Trophoblast cell (in vitro differentiated cells and primary cell): Measurements from ENCODE around the gene TRIM67.
"Not testable (repeated sequence)": the region's sequence is repeated elsewhere in the genome, so short reads cannot be mapped to it uniquely, and the experiment has no call there.

Experiments used
- DNase-seq, 2 donors: peaks; one replicate each; pipeline ENCODE4 v3.0.0-alpha.2; 2016
- H2AFZ ChIP-seq: 2 replicates; pipeline ENCODE4 v1.6.1; 2013; ENCODE audit warnings: low read length, moderate library complexity, mild to moderate bottlenecking; ENCODE audit not compliant: insufficient read depth, poor library complexity
- H2AK5ac ChIP-seq: 2 replicates; pipeline ENCODE4 v1.6.1; 2013; ENCODE audit warnings: mild to moderate bottlenecking, low read length
- H2BK120ac ChIP-seq: 2 replicates; pipeline ENCODE4 v1.6.1; 2013; ENCODE audit warnings: low read length, mild to moderate bottlenecking, moderate library complexity; ENCODE audit not compliant: insufficient read depth, poor library complexity
- H2BK12ac ChIP-seq: 2 replicates; pipeline ENCODE4 v1.6.1; 2013; ENCODE audit warnings: mild to moderate bottlenecking, low read length, moderate library complexity
- H2BK5ac ChIP-seq: 2 replicates; pipeline ENCODE4 v1.6.1; 2013; ENCODE audit warnings: low read length, low read depth, moderate library complexity, mild to moderate bottlenecking; ENCODE audit not compliant: poor library complexity
- H3K14ac ChIP-seq: 2 replicates; pipeline ENCODE4 v1.6.1; 2013; ENCODE audit warnings: mild to moderate bottlenecking, low read length
- H3K18ac ChIP-seq: 2 replicates; pipeline ENCODE4 v1.6.1; 2013; ENCODE audit warnings: mild to moderate bottlenecking, low read length
- H3K23ac ChIP-seq: 2 replicates; pipeline ENCODE4 v1.6.1; 2013; ENCODE audit warnings: low read length
- H3K27ac ChIP-seq: 2 replicates; pipeline ENCODE4 v1.5.1; 2013; ENCODE audit warnings: low read depth, mild to moderate bottlenecking, inconsistent platforms, low read length, moderate library complexity
- H3K27me3 ChIP-seq: 2 replicates; pipeline ENCODE4 v1.6.1; 2013; ENCODE audit warnings: inconsistent platforms, mild to moderate bottlenecking, low read length, moderate library complexity; ENCODE audit not compliant: insufficient read depth
- H3K36me3 ChIP-seq, 2 experiments: 1 replicate in 1 of 2; 2 replicates in 1 of 2; pipeline ENCODE4 v1.6.1; 2013; ENCODE audit warnings: low read length in 2 of 2, mild to moderate bottlenecking in 2 of 2, moderate library complexity in 1 of 2; ENCODE audit not compliant: insufficient read depth in 2 of 2, control insufficient read depth in 1 of 2
- H3K4ac ChIP-seq: 2 replicates; pipeline ENCODE4 v1.6.1; 2013; ENCODE audit warnings: low read depth, mild to moderate bottlenecking, low read length, moderate library complexity
- H3K4me1 ChIP-seq, 2 experiments: 1 replicate in 1 of 2; 2 replicates in 1 of 2; pipeline ENCODE4 v1.6.1; 2013; ENCODE audit warnings: low read length in 2 of 2, mild to moderate bottlenecking in 2 of 2, moderate library complexity in 1 of 2; ENCODE audit not compliant: insufficient read depth in 2 of 2, control insufficient read depth in 1 of 2
- H3K4me2 ChIP-seq: 2 replicates; pipeline ENCODE4 v1.6.1; 2013; ENCODE audit warnings: inconsistent platforms, mild to moderate bottlenecking, low read length, moderate library complexity
- H3K4me3 ChIP-seq: 2 replicates; pipeline ENCODE4 v1.5.1; 2013; ENCODE audit warnings: mild to moderate bottlenecking, low read depth, low read length, inconsistent platforms
- H3K79me1 ChIP-seq: one replicate; pipeline ENCODE4 v1.6.1; 2013; ENCODE audit warnings: low read length
- H3K79me2 ChIP-seq: 2 replicates; pipeline ENCODE4 v1.6.1; 2013; ENCODE audit warnings: low read length, mild to moderate bottlenecking; ENCODE audit not compliant: control insufficient read depth, insufficient read depth, poor library complexity
- H3K9ac ChIP-seq: 2 replicates; pipeline ENCODE4 v1.6.1; 2013; ENCODE audit warnings: mild to moderate bottlenecking, low read length
- H3K9me3 ChIP-seq: 2 replicates; pipeline ENCODE4 v1.6.1; 2013; ENCODE audit warnings: low read depth, mild to moderate bottlenecking, control low read depth, inconsistent platforms, low read length; ENCODE audit not compliant: insufficient read depth
- H4K12ac ChIP-seq: 2 replicates; pipeline ENCODE4 v1.6.1; 2013; ENCODE audit warnings: low read depth, mild to moderate bottlenecking, low read length, moderate library complexity
- H4K8ac ChIP-seq: 2 replicates; pipeline ENCODE4 v1.6.1; 2013; ENCODE audit warnings: low read depth, mild to moderate bottlenecking, low read length, moderate library complexity
- H4K91ac ChIP-seq: one replicate; pipeline ENCODE4 v1.6.1; 2013; ENCODE audit warnings: low read depth, mild to moderate bottlenecking, low read length, moderate library complexity
- WGBS: extraction: QIAGEN DNeasy Blood & Tissue Kit; methylation state at CpG from one replicate; pipeline ENCODE4 v1.1.7; 2013; ENCODE audit warnings: missing lambda C conversion rate; ENCODE audit not compliant: insufficient read length, insufficient coverage; ENCODE audit errors: extremely low coverage; 5-methylcytosine and 5-hydroxymethylcytosine counted together

The TRIM67 gene

GRCh38 chr1:231157311-231157710 is 4.5 kb upstream of the TRIM67 start:
- no CpG with 5 or more reads among the region's 1 CpG for whole genome bisulfite sequencing
- Histone ChIP-seq H2BK12ac (no peak overlapping the region), H2BK5ac (no peak overlapping the region)

GRCh38 chr1:231158141-231158540 is 3.7 kb upstream of the TRIM67 start:
- H3K4me1 ChIP-seq: peaks cover 11 to 19% of the 10 kb centered on the region in 2 experiments
- H3K18ac ChIP-seq, H2BK12ac ChIP-seq, H3K27ac ChIP-seq, H3K23ac ChIP-seq, H3K36me3 ChIP-seq, H3K4me3 ChIP-seq, H2AK5ac ChIP-seq, H4K91ac ChIP-seq, H3K9me3 ChIP-seq, H3K4me2 ChIP-seq, H3K14ac ChIP-seq, H2AFZ ChIP-seq, H3K9ac ChIP-seq, H3K79me2 ChIP-seq, H4K12ac ChIP-seq, H3K4ac ChIP-seq, H2BK5ac ChIP-seq, H3K79me1 ChIP-seq, H4K8ac ChIP-seq, H2BK120ac ChIP-seq: not testable (repeated sequence)
- peaks cover 27% of the 10 kb centered on the region for H3K27me3 ChIP-seq
- peak in 1 of 2 donors; percentile 39 for DNase-seq
- WGBS: no CpG with 5 or more reads among the region's 7 CpGs

More at GRCh38 chr1:231157311-231157710, 4.5 kb upstream of the TRIM67 start:
- Histone ChIP-seq H2AK5ac (no peak overlapping the region), H3K79me2 (no peaks in the 10 kb centered on the region), H2BK120ac (no peak overlapping the region), H3K18ac (no peak overlapping the region), H3K27me3 (peaks cover 22% of the 10 kb centered on the region), H3K14ac (no peak overlapping the region), H4K91ac (no peak overlapping the region), H3K9me3 (peaks cover 3% of the 10 kb centered on the region), H3K4me3 (no peak overlapping the region), H3K4ac (no peak overlapping the region), H3K9ac (no peak overlapping the region), H3K27ac (no peak overlapping the region), H3K36me3 (no peaks in the 10 kb centered on the region), H3K23ac (no peak overlapping the region), H3K4me1 (peaks cover 6 to 10% of the 10 kb centered on the region in 2 experiments), H3K79me1 (no peaks in the 10 kb centered on the region), H2AFZ (no peak overlapping the region), H3K4me2 (no peak overlapping the region), H4K12ac (no peak overlapping the region), H4K8ac (no peak overlapping the region)
- DNase-seq: peak in 1 of 2 donors; percentile 77

GRCh38 chr1:231159202-231159962 is 2.5 kb upstream of the TRIM67 start:
- H3K4me2 ChIP-seq: no peak overlapping the region
- no peak overlapping the region for H2BK5ac ChIP-seq
- peaks cover 39% of the 10 kb centered on the region for H3K27me3 ChIP-seq
- H3K4ac ChIP-seq: no peak overlapping the region
- H3K36me3 ChIP-seq: no peaks in the 10 kb centered on the region
- no peak overlapping the region for H3K14ac ChIP-seq
- WGBS: no CpG with 5 or more reads among the region's 6 CpGs
- no peak overlapping the region for H4K91ac ChIP-seq
- H4K8ac ChIP-seq: no peak overlapping the region
- H2BK12ac ChIP-seq: no peak overlapping the region
- no peak overlapping the region for H2AFZ ChIP-seq
- H3K9ac ChIP-seq: no peak overlapping the region
- no peaks in the 10 kb centered on the region for H3K79me1 ChIP-seq
- no peaks in the 10 kb centered on the region for H3K79me2 ChIP-seq
- peaks cover 13 to 22% of the 10 kb centered on the region in 2 experiments for H3K4me1 ChIP-seq
- DNase-seq: no peak
- no peak overlapping the region for H2AK5ac ChIP-seq
- H2BK120ac ChIP-seq: no peak overlapping the region
- H4K12ac ChIP-seq: no peak overlapping the region
- no peak overlapping the region for H3K23ac ChIP-seq
- H3K9me3 ChIP-seq: peaks cover 9% of the 10 kb centered on the region
- no peak overlapping the region for H3K4me3 ChIP-seq
- no peak overlapping the region for H3K27ac ChIP-seq
- no peak overlapping the region for H3K18ac ChIP-seq

- H2AK5ac ChIP-seq: no peak overlapping the region
- no peak overlapping the region for H3K27ac ChIP-seq
- no peak overlapping the region for H2AFZ ChIP-seq
- H3K4me1 ChIP-seq: peaks cover 13 to 22% of the 10 kb centered on the region in 2 experiments
- no peak overlapping the region for H2BK5ac ChIP-seq
- no peak overlapping the region for H4K12ac ChIP-seq
- WGBS: no CpG with 5 or more reads among the region's 15 CpGs
- DNase-seq: peak in 1 of 2 donors; percentile 58
- no peaks in the 10 kb centered on the region for H3K79me1 ChIP-seq
- H3K9ac ChIP-seq: no peak overlapping the region
- H3K14ac ChIP-seq: no peak overlapping the region
- H3K4ac ChIP-seq: no peak overlapping the region
- no peak overlapping the region for H4K91ac ChIP-seq
- H3K23ac ChIP-seq: no peak overlapping the region
- no peak overlapping the region for H3K18ac ChIP-seq
- peaks cover 40% of the 10 kb centered on the region for H3K27me3 ChIP-seq
- H2BK120ac ChIP-seq: no peak overlapping the region
- H2BK12ac ChIP-seq: no peak overlapping the region
- no peaks in the 10 kb centered on the region for H3K36me3 ChIP-seq
- no peaks in the 10 kb centered on the region for H3K79me2 ChIP-seq
- peaks cover 9% of the 10 kb centered on the region for H3K9me3 ChIP-seq
- H3K4me2 ChIP-seq: no peak overlapping the region
- H3K4me3 ChIP-seq: no peak overlapping the region
- no peak overlapping the region for H4K8ac ChIP-seq
Measured at GRCh38 chr1:231159963-231160761, 1.7 kb upstream of the TRIM67 start.
